Neural cell (in vitro differentiated cells): ENCODE results near the gene KIRREL2.
A peak's percentile ranks its signal among the peaks of the same experiment; 100 is the strongest.

Experiments
- CTCF ChIP-seq: fragments of 450-650 bp; IDR thresholded peaks from 2 replicates; pipeline ENCODE4 v1.5.1; 2014; ENCODE audit warnings: antibody characterized with exemption, mild to moderate bottlenecking, moderate library complexity; ENCODE audit not compliant: poor library complexity, severe bottlenecking
- EP300 ChIP-seq: fragments of 450-650 bp; conservative IDR thresholded peaks from 2 replicates; pipeline ENCODE4 v1.6.1; 2014; ENCODE audit warnings: antibody characterized with exemption, mild to moderate bottlenecking, moderate library complexity; ENCODE audit not compliant: poor library complexity, severe bottlenecking
- EZH2 ChIP-seq: fragments of 200-600, 300-800 bp; shearing (Covaris generic), sonication (generic); IDR thresholded peaks from 2 replicates; pipeline ENCODE4 v1.6.1; 2014; ENCODE audit warnings: antibody characterized with exemption, low read length, borderline replicate concordance, mild to moderate bottlenecking; ENCODE audit not compliant: insufficient read depth, poor library complexity, severe bottlenecking
- MXI1 ChIP-seq: fragments of 450-650 bp; conservative IDR thresholded peaks from 2 replicates; pipeline ENCODE4 v1.6.1; 2014; ENCODE audit warnings: antibody characterized with exemption, mild to moderate bottlenecking; ENCODE audit not compliant: poor library complexity, severe bottlenecking
- POLR2AphosphoS5 ChIP-seq: IDR thresholded peaks from 2 replicates; pipeline ENCODE4 v1.6.1; 2012
- REST ChIP-seq: IDR thresholded peaks from 2 replicates; pipeline ENCODE4 v1.6.1; 2012; ENCODE audit warnings: borderline replicate concordance
- SMC3 ChIP-seq: fragments of 450-650 bp; conservative IDR thresholded peaks from 2 replicates; pipeline ENCODE4 v1.6.1; 2014; ENCODE audit warnings: antibody characterized with exemption, mild to moderate bottlenecking, moderate library complexity; ENCODE audit not compliant: poor library complexity
- TAF1 ChIP-seq: IDR thresholded peaks from 2 replicates; pipeline ENCODE4 v1.6.1; 2012; ENCODE audit warnings: low read depth

GRCh38 chr19:35899547-35900214 lies 43.0 kb downstream of the KIRREL2 start:
- TF ChIP-seq SMC3 (peak; percentile 32), CTCF (peak; percentile 13), REST (peak; percentile 31), MXI1 (no peak), EP300 (peak; percentile 48), EZH2 (no peak), TAF1 (peak; percentile 74), POLR2AphosphoS5 (peak; percentile 91)
